HG03095 (cell line): ENCODE measurements around the gene GRID1.

Experiments
- ATAC-seq: cut with Tn5 transposase; IDR thresholded peaks from one replicate; pipeline ENCODE4 v1.9.1; 2021; ENCODE audit warnings: moderate library complexity; ENCODE audit not compliant: unreplicated experiment

GRID1 gene

DNA sequence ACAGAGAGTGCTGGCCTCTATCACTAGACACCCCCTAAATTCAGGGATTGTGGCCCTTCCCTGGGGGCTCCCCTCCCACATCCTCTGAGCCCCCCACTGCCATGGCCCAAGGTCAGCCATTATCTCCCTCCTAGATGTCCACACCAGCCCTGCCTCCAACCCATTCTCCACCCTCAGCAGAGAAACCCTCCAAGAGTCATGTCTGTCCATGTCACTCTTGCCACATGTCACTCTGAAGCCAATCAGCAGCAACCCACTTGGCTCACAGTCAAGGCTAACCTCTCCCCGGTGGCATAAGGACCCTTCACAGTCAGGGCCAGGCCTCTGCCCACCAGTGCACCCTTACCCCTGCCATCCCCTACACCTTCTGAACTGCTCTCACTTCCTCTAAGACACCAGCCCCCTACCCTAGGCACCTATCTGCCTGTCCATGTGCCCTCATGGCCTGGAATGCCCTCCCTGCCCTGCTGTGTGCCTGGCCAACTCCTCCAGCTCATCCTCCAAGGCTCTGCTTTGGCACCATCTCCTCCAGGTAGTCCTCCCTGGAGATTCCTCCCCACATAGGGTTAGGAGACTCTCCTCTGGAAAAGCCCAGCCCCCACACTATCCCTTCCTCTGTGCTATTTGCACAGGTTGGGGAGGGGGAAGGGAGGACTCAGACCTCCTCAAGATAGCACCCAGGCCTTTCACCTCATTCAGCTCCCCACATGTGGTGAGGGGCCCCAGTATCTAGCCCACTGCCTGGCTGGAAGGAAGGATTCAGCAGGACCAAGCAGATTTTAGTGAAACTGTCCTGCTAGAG is 83.7 kb downstream of the GRID1 start:
- ATAC-seq = no peak

DNA sequence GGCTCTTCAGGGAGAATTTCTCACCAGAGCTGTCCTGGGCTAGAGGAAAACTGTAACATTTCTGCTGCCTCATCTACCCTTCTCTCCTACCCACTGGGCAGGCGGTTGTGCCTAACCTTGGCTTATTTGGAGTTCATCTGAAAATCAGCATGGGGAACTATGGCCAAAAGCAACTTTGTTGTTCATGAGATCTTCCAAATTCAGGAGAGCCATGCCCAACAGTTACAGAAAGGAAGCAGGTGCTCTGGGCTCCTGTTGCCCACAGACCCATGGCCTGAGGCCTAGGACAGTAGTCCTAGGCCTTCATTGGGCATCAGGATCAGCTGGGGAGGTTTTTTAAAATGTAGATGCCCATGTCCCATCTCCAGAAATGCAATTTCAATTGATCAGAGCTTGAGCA is 85.2 kb downstream of the GRID1 start:
- ATAC-seq = no peak

DNA sequence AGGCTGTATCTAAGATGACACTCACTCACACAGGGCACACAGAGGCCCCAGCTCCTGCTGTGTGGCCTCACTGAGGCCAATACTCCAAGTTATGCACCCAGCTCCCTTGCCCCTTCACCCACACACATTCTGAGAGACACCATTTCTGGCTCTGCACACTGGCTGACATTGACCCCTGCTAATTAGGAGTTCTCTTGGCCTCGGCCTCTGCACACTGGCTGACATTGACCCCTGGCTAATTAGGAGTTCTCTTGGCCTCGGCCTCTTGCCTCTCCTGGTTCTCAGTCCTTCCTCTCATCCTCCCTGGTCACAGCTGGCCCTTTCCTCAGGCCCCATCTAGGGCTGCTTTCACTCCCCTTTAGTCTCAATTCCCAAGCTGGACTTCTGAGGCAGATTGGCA is 97.3 kb downstream of the GRID1 start:
- no peak for ATAC-seq

DNA sequence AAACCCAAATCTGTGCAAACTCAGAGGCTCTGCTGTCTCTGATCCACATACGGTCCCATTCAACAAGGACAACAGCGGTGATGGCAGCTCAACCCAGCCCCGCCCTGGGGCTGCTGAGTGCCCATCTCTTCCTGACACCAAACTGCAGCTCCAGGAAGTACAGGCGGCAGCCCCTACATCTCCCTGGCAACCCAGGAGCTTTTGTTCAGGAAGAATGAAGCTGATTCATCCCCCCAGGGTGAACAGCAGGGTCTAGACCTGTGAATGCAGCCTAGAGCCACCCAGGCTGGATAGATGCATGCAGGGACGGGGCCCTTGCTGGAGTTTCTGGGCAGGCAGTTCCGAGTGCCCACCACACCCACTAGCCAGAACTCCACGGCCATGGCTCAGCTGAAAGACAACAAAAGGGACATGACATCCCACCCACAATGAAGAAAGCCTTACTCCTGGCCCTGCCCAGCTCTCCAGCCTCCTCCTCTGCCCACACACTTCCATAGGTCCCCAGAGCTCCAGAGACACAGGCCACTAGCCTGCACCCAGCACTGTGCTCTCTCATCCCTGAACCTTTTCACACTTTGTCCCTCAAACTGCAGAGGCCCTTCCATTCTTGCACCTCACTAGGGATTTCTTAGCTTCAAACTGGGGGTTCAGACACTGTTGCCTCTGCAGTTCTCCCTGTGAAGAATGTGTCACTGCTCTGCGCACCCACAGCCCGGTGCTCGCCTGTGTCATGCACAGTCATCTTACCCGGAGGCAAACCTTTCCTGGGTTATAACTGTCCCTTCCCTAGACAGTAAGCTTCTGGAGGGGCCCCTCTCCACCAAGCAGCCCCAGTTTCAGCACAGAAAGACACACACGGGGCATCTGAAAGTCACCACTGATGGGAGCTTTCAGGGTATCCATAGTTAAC is 99.1 kb downstream of the GRID1 start:
- ATAC-seq = no peak

DNA sequence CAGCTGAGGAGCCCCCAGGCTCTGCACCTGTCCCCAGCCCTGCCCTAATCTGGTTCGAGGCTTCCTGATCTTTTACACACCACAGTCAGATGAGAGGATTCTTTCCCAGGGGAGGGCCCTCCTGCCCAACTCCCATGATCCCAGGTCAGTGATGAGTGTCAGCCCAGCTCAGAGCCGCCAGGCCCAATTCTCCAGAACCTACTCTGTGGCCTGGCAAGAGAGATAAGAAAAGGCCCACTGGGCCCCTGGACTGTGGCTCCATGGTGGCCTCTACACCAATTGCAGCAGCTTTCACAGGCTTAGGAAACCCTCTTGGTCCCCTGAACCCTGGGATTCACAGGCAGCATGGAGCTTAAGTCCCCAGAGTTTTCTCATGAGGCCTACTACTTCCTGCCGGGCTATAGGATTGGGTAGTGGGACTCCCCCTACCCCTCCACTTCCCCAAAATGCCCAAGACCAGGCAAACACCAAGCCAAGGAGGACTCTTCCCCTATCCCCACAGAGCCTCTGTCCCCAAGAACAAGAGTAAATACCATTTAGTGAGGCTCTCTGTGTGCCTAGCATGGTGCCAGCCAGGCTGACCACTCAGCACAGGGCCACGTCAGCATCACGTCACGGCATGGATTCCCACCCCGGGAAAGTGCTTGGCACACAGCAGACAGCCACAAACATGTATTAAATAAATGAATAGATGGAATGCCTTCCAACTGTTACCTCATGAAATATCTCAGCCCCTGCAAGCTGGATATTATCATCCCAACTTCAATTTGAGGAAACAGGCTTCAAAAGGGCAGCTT is 100.0 kb downstream of the GRID1 start:
- ATAC-seq = no peak

DNA sequence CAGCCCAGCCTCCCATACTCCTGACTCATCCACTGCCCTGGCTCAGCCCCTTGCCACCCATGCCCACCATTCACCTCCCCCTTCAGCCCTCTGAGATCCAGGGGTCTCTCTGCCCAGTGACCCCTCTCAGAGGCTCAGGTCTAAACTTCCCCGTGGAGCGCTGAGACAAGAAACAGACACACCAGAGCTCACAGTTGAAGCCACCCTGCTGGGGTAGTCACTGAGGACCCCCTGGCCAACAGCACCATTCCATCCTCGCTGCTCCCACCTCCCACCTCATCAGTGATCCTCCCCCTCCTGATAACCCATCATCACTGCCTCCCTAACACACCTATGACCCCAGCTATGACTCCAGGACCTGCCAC is 100.7 kb downstream of the GRID1 start:
- no peak for ATAC-seq

DNA sequence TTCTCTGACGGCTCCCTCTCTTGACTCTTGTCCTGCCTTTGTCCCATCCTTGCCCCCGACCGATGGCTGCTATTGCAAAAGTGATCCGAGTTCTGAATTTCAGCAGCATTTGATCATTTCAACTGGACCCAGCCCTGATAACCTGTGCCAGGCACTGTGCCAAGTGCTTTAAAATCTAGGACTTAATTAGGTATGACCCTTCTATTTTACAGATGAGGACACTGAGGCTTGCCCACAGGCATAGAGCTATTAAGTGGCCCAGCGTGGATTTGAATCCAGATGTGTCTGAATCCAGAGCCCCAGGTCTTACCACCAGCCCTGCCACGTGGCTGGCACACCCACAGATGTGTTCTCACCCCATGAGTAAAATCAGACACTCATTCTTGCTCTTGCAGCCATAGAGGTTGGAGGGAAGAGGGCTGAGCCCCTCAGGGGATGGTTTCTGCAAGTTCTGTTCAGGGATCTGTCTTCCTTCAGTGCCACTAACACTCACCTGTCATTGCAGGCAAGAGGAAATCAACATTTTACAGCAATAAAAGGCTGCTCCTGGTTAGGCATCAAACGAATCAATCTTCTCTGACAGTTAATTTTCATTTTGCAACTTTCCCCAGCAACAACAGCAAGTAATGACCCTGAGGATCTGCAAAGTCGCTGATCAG is 101.2 kb downstream of the GRID1 start:
- ATAC-seq = no peak

DNA sequence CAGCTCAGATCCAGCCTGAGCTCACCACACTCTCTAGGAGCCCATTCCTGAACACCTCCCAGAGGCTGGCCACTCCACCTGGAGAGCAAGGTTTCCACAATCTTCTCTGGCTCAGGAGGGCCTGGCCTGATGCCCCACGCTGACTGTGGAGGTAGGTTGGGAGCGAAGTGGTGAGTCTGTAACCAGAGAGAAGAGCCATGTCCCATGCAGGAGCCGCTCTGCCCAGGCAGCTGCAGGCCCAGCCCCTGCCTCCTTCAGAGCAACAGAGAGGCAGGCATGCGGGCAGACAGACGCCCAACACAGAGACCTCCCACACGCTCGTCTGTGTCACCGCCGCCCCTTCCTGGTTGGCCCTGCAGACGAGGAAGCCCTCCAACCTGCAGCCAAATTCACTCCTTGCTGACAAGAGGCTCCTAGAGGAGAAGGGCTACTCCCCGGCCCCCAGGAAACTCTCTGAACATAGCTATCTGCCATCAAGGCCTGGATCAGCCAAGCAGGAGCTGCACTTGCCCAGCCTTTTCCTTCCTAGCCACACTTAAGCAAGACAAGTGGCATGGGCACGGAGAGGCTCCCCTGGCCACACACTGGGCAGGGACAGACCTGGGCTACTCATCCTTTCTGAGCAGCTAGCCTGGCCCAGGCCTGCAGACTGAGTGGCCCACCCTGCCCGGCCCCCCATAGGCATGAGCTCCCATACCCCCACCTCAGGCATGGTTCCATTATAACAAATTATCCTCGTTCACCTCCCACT is 101.9 kb downstream of the GRID1 start:
- no peak for ATAC-seq

DNA sequence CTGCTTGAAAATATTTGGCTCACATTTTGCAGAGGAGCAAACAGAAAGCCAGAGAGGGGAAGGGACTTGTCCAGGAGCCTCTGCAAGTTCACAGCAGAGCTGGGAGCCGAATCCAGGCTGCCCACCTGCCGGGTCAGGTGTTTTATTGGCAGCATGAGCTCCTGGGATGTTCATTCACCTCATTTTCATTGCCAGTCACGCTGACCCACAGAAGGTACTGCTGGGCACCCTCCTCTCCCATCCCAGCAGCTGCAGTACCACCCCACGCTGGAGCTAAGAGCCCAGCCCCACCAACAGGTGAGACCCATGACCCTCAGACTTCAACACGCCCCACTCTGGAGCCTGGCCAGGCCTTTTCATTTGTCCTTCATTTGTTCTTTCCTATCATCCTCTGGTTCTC is 102.7 kb downstream of the GRID1 start:
- no peak for ATAC-seq

DNA sequence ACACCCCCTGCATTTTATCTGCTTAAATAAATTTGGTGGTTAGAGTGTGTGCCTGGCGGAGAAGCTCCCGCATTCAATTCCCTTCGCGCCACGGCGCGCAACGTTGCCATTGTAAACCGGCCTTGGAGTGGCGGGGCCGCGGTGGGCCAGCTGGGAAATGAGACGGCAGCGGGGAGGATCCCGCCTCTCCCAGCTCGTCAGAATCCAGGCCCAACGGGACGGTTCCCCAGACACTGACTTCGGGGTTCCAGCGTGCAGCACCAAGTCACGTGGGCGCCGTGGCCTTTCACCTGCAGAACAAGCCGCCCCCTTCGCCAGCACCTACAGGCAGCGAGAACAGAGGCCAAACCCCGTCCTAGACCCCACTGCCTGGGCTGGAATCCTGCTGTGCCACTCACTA is 103.4 kb downstream of the GRID1 start:
- ATAC-seq = no peak

DNA sequence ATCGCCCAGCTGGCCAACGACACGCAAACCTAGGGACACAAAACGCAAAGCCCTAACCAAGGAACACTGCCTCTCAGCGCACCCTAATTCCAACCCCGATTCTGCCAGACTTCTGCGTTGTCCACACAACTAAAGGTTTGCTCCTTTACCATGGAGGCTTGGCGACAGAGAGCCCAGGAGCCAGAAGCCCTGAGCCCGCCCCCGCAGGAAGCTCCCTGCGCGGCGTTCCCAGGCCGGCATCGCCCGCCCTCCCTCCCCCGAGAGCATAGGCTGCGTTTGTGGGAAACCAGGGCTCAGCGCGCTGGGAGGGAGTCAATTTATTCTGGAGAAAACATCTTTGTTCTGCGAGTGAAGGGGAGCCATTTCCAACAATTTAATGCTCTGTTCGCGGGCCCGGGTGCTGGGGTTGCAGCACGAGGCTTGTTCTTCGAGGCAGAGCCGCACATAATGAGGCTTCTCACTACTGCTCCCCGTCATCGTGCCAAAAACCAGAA is 103.9 kb downstream of the GRID1 start:
- no peak for ATAC-seq

DNA sequence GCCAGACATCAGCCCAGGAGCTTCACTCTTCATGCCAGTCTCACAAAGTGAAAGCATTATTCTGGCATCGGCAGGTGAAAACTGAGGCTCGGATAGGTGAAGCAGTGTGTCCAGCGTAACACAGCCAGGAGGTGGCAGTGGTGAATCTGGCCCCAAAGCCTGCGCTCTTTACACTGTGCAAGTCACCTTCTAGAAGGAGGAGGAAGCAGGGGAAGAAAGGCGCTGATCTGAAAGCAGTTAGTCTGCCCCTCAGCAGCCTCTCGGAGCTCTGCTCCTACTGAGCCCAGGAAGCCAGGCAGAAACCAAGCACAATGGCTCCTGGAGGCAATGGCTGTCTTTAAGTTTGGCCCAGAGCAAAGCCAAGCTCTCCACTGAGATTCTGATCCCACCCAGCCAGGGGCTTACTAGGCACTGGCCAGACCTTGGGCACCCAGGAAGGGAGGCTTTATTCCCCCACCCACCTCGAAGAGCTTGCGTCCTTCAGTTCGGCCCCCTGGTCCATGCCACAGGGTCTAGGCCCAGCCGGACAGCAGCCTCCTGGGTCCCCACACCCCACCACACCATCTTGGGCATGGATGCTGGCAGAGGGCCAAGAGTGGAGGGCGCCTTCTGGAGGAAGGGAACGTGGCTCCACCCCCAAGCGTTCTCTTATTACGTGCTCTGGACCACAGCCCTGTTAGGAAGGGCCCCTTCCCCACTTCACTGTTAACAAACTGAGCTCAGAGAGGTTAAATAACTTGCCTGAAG is 104.5 kb downstream of the GRID1 start:
- ATAC-seq = peak; percentile 85

DNA sequence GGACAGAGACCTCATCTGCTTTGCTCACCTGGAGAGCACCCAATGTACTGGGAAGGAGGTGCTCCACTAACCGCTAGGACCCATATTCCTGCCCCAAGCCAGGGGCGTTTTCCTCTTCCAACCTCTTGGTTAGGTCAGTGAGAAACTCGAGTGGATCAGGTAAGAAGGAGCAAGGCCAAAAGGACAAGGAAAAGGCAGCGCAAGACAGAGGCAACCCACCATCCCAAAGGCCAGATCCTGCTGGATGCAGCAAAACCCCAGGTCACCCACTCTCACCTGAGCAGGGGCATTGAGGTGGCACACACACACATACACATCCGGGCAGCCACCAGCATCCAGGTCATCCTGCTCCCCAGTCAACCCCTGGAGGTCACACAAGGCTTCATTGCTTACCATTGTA is 105.1 kb downstream of the GRID1 start:
- no peak for ATAC-seq

DNA sequence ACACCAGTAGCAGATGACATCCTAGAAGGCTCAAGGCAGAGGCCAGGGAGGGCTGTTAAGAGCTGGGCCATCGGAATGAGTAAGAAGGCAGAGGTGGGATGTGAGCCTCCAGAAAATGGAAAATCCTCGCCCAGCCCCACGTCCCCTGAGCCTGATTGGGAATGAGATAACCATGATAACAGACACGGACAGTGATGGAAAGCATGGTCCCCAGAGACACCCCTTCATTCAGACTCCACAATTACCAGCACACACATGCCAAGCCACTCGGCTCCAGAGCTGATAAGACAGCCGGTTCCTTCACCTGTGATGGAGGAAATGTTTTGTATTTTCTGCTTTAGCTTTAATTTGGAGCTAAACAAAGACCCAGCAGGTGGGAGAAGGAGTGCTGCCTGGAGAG is 106.0 kb downstream of the GRID1 start:
- no peak for ATAC-seq

DNA sequence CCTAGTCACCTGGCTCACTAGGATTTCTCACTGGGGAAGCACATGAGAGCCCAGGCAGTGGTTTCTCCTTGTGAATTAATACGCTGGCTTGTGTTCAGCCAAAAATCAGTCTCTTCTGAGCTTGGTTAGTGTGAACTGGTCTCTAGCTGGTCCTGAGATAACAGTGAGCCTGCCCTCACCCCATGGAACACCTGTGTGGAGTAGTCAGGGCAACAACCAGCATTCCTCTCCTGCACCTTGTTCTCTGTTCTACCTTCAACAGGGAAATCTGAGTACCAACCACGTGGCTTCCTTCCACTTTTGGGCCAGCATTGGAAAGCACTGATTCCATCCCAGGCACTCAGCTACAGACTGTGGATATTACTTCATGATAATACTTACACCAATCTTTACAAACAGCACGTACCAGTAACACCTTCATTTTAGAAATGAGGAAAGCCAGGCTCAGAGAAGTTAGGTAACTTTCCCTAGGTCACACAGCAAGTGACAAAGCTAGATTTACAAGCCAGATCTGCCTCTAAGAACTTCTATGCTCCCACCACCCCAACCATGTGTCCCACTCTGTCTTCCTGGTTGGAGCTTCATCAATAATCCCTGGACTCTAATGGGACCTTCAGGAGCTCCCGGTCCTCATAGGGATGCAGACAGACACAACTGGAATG is 106.6 kb downstream of the GRID1 start:
- no peak for ATAC-seq

DNA sequence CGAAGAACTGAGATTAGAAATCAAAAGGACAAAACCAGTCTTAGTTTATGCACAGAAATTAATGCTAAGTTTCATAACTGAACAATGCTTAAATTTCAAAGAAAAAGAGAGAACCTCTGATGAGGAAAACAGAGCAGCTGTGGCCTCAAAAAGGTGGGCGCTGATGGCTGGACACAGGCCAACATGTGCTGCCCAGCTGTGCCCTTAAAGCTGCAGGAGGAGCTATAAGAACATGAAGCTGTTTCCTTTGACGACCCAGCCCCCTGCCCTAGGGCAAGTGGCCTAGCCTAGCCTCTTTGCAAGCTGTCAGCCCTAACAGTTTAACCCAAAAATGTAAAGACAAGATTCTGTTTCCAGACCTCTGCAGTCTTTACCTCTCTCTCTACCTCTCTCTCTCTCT is 107.7 kb downstream of the GRID1 start:
- no peak for ATAC-seq

DNA sequence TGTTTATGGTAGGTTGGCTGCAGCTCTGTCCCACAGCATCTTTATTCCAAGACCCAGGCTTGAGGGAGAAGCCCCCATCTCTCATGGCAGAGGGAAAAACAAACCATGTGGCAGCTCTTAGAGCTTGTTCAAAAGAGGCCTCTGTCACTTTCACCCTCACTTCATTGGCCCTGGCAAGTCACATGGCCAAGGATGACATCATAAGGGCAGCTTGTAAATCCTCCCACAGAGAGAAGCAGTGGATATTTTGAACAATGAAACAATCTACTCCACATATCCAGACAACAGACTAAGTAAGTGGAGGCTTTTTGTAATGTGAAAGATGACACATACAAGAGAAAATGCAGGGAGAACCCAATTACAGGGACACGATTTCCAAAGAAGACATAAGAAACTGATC is 108.1 kb downstream of the GRID1 start:
- no peak for ATAC-seq

DNA sequence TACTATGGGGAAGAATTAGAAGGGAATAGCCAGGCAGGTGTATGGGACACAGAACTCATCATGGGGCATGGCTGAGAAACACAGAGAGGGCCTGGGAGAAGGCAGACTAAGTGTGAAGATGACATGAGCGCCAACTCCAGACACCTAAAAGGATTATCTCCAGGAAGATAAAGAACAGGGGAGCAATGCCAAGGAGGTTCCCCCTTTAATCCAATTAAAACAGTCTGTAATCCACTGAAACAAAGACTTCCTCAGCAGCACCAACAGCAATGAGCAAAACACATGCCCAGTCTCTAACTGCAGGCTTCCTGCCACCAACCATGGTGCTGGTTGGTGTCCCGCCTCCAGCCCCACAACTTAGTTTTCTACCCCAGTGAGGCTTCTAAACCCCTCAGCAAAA is 108.9 kb downstream of the GRID1 start:
- no peak for ATAC-seq
